Prostate gland (tissue), 2 donors: Measurements from ENCODE around the gene IVD.

Experiments used
- POLR2AphosphoS5 ChIP-seq: sonication (generic); formaldehyde crosslinking; IDR thresholded peaks from one replicate; pipeline ENCODE4 v1.6.1; 2017; ENCODE audit warnings: antibody characterized with exemption
- TF ChIP-seq, protein P1 (sequence below), 4 experiments: fragments of 200-600 bp in 2 of 4; fragments of 450-650 bp in 2 of 4; sonication (generic) in 2 of 4; IDR thresholded peaks; 1 replicate in 3 of 4; 2 replicates in 1 of 4; pipeline ENCODE4 v1.5.1; 2016 to 2019; ENCODE audit warnings: antibody characterized with exemption in 4 of 4, mild to moderate bottlenecking in 2 of 4, moderate library complexity in 2 of 4

DNA sequence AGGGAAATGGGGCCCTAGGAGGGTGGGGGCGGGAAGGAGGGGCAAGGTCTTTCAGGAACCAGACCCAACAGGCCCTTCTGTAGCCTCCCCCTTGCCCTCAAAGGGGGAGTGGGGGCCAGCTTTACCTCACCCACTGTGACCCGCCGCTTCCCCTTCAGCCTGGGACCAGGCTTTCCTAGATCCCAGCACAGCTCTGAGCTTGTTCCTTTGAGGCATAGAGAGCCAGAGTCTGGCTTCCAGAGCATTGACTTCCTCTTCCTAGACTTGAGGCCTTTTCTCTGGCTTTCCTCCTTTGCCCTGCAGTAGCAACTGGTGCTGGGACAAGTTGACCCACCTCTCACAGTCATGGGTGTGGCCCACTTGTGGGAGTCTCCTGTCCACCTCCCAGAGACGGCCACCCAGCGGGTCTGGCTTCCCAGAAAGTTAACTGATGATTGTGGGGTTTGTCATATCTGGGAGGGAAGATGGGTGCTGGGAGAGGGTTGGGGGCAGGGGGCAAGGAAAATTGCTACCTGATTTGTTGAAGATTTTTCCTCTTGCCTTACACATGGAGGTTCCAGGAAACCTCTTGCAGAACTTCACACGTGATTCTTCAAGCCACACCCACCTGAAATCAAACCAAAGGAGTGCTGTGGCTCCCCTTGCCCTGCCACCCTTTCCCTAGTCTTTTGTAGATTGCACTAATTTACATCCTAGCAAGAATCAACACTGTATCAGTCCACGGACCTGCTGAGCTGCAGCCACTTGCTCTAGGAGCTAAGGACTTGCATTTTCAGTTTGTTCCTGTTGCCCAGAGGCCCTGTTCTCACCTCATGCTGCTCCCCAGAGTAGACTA is 61.0 kb downstream of the IVD start:
- TF ChIP-seq, protein P1, sequence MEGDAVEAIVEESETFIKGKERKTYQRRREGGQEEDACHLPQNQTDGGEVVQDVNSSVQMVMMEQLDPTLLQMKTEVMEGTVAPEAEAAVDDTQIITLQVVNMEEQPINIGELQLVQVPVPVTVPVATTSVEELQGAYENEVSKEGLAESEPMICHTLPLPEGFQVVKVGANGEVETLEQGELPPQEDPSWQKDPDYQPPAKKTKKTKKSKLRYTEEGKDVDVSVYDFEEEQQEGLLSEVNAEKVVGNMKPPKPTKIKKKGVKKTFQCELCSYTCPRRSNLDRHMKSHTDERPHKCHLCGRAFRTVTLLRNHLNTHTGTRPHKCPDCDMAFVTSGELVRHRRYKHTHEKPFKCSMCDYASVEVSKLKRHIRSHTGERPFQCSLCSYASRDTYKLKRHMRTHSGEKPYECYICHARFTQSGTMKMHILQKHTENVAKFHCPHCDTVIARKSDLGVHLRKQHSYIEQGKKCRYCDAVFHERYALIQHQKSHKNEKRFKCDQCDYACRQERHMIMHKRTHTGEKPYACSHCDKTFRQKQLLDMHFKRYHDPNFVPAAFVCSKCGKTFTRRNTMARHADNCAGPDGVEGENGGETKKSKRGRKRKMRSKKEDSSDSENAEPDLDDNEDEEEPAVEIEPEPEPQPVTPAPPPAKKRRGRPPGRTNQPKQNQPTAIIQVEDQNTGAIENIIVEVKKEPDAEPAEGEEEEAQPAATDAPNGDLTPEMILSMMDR (IDR thresholded peaks at IDR 0.05), result no peak
- TF ChIP-seq POLR2AphosphoS5, result no peak
